Brain microvascular endothelial cell (primary cell): ENCODE measurements around the gene RANGAP1.

Experiments used
- DNase-seq: peaks from one replicate; pipeline ENCODE4 v3.0.0-alpha.2; 2020
- H3K27ac ChIP-seq: fragments of 250-450 bp; sonication (Bioruptor Pico); 2 replicates; pipeline ENCODE4 v1.5.1; 2020; ENCODE audit warnings: mild to moderate bottlenecking, moderate library complexity
- H3K27me3 ChIP-seq: fragments of 250-450 bp; sonication (Bioruptor Pico); replicated peaks from 2 replicates; pipeline ENCODE4 v1.5.1; 2020; ENCODE audit warnings: mild to moderate bottlenecking
- H3K36me3 ChIP-seq: fragments of 250-450 bp; sonication (Bioruptor Pico); replicated peaks from 2 replicates; pipeline ENCODE4 v1.5.1; 2020; ENCODE audit warnings: mild to moderate bottlenecking
- H3K4me3 ChIP-seq: 2 replicates; pipeline ENCODE4 v1.5.1; 2011; ENCODE audit warnings: low read depth, mild to moderate bottlenecking, control low read depth, low read length, moderate library complexity
- CTCF ChIP-seq: IDR thresholded peaks from 2 replicates; pipeline ENCODE4 v1.5.1; 2011; ENCODE audit warnings: low read depth, mild to moderate bottlenecking, moderate library complexity, low read length, control low read depth, inconsistent platforms; ENCODE audit errors: missing control alignments
- in situ Hi-C: cut with HindIII; loops from 2 replicates; pipeline ENCODE4 v1.10.0; 2017; ENCODE audit warnings: low sequenced_read_pairs, low pct_ligation_motif_present

The RANGAP1 gene

DNA sequence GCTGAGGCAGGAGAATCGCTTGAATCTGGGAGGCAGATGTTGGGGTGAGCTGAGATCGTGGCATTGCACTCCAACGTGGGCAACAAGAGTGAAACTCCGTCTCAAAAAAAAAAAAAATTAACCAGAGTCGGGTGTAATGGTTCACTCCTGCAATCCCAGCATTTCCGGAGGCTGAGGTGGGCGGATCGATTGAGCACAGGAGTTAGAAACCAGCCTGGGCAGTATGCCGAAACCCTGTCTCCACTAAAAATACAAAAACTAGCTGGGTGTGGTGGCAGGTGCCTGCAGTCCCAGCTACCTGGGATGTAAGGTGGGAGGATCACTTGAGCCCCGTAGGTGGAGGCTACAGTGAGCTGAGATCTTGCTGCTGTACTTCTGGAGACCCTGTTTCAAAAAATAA is 1.5 kb downstream of the RANGAP1 start:
- in situ Hi-C loops = no loop called here
- no peak for TF ChIP-seq CTCF
- Histone ChIP-seq H3K27me3 (no peaks in the 10 kb centered on the region), H3K36me3 (peaks cover 39% of the 10 kb centered on the region), H3K27ac (peak overlapping the region; percentile 90), H3K4me3 (no peak overlapping the region)
- DNase-seq = no peak

DNA sequence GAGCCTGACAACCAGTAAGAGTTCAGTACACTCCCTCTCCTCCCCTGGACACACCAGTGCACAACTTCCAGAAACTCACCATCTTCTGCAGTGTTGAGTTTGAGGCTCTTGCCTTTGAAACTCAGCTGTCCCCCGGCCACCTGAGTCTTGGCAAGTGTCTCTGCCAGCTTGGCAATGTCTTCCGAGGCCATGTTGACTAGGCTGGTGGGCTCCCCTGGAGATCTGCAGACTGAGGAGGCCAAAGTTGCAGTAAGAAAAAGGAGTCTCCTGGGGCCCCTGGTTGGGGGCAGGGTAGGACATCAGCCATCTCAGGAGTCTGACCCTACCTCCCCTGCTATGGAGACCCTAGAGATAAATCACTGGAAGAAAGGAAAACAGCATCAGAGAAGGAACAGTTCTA is 5.1 kb downstream of the RANGAP1 start:
- peaks cover 67% of the 10 kb centered on the region for H3K36me3 ChIP-seq

GRCh38 chr22:41280065-41280464 is 5.9 kb downstream of the RANGAP1 start:
- peaks cover 74% of the 10 kb centered on the region for H3K36me3 ChIP-seq
- H3K4me3 ChIP-seq = no peak overlapping the region
- TF ChIP-seq CTCF = no peak
- H3K27ac ChIP-seq = no peak overlapping the region
- DNase-seq = no peak
- no peaks in the 10 kb centered on the region for H3K27me3 ChIP-seq
- in situ Hi-C loops = no loop called here

More for the DNA sequence above, 5.1 kb downstream of the RANGAP1 start:
- Histone ChIP-seq H3K4me3 (no peak overlapping the region), H3K27ac (no peak overlapping the region), H3K27me3 (no peaks in the 10 kb centered on the region)
- TF ChIP-seq CTCF = no peak
- in situ Hi-C loops = no loop called here
- DNase-seq = no peak

DNA sequence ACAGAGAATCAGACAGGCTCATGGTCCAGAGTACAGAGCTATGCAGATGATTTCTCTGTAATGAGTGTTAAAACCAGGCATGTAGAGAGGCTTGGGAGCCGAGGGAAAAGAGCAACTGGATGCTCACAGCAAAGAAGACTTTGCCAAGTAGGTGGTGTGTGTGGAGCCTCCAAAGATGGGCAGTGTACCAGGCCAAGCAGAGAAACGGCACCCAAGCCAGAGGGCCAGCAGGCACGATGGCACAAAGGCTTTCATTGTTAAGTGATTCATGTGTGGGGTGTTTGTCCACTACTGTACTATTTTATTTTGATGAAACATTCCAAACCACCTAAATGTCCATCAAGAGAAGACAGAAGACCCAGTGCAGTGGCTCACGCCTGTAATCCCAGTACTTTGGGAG is 11.1 kb downstream of the RANGAP1 start:
- Histone ChIP-seq H3K4me3 (no peak overlapping the region), H3K36me3 (peaks cover 78% of the 10 kb centered on the region), H3K27ac (no peak overlapping the region), H3K27me3 (no peaks in the 10 kb centered on the region)
- no peak for TF ChIP-seq CTCF
- in situ Hi-C loops = no loop called here
- DNase-seq = no peak

GRCh38 chr22:41273128-41273527 is 12.9 kb downstream of the RANGAP1 start:
- in situ Hi-C loops = no loop called here
- Histone ChIP-seq H3K27me3 (no peaks in the 10 kb centered on the region), H3K27ac (no peak overlapping the region), H3K4me3 (no peak overlapping the region), H3K36me3 (peaks cover 82% of the 10 kb centered on the region)
- no peak for DNase-seq
- no peak for TF ChIP-seq CTCF

- no peak for TF ChIP-seq CTCF
- Histone ChIP-seq H3K27me3 (no peaks in the 10 kb centered on the region), H3K36me3 (peaks cover 86% of the 10 kb centered on the region), H3K4me3 (no peak overlapping the region), H3K27ac (no peak overlapping the region)
- in situ Hi-C loops = no loop called here
- DNase-seq = no peak
Observed at GRCh38 chr22:41271787-41272186, 14.2 kb downstream of the RANGAP1 start.
